ENCODE measurements around the gene FARP1.

Gene FARP1

GRCh38 chr13:98386637-98387036 lies 243.7 kb downstream of the FARP1 start:
- POLR2A ChIA-PET = interaction anchor here (1.5 kb wide), 1 partner anchor 14 kb away, joined by 3 read pairs; no protein-coding TSS in a partner anchor
- CTCF ChIA-PET = no interaction called here
- Histone ChIP-seq H3K36me3 (ENCODE audit: control insufficient read depth in 2 of 2, insufficient read depth in 1 of 2, low read length in 2 of 2) (peaks cover 0 to 20% of the 10 kb centered on the region in 2 experiments; a peak in 1 of 3 replicates), H3K4me1 (ENCODE audit: control insufficient read depth, insufficient read depth, low read length) (peaks cover 15% of the 10 kb centered on the region), H3K4me3 (ENCODE audit: low read depth, low read length) (no peak overlapping the region), H3K9me3 (ENCODE audit: control insufficient read depth, insufficient read depth, low read depth, low read length) (no peaks in the 10 kb centered on the region), H3K27ac (ENCODE audit: extremely low read depth, low read depth, low read length) (no peak overlapping the region)
- TF ChIP-seq ZNF558 (tag by site-specific recombination; IDR thresholded peaks at IDR 0.05) (peak; percentile 31; the same call in 1 of the 2 replicates), ZNF529 (tag by site-specific recombination; IDR thresholded peaks at IDR 0.05; ENCODE audit: insufficient replicate concordance) (peak; percentile 19), FEZF1 (tag by site-specific recombination; IDR thresholded peaks at IDR 0.05) (peak; percentile 90), ZNF146 (tag by site-specific recombination; IDR thresholded peaks at IDR 0.05) (no peak), IKZF3 (tag by site-specific recombination; IDR thresholded peaks at IDR 0.05) (peak; percentile 69; the same call in 1 of the 2 replicates), TCF7L2 (IDR thresholded peaks at IDR 0.05; ENCODE audit: borderline replicate concordance, low read depth, low read length) (peak; percentile 85), OSR2 (tag by site-specific recombination; IDR thresholded peaks at IDR 0.05) (peak; percentile 88), ZNF18 (tag by site-specific recombination; IDR thresholded peaks at IDR 0.05) (peak; percentile 72), ZNF350 (tag by site-specific recombination; IDR thresholded peaks at IDR 0.05) (no peak), ZNF148 (tag by site-specific recombination; IDR thresholded peaks at IDR 0.05; ENCODE audit: borderline replicate concordance) (no peak), ZNF561 (tag by site-specific recombination; IDR thresholded peaks at IDR 0.05; ENCODE audit: borderline replicate concordance) (peak; percentile 52; the same call in 1 of the 2 replicates), ZNF843 (tag by site-specific recombination; IDR thresholded peaks at IDR 0.05) (peak; percentile 77), SP7 (tag by site-specific recombination; IDR thresholded peaks at IDR 0.05) (peak; percentile 70), ZSCAN5A (tag by site-specific recombination; IDR thresholded peaks at IDR 0.05) (no peak), ZNF830 (tag by site-specific recombination; IDR thresholded peaks at IDR 0.05; ENCODE audit: low read depth) (peak; percentile 30; the same call in 1 of the 2 replicates), ZNF600 (tag by site-specific recombination; IDR thresholded peaks at IDR 0.05) (no peak), MZF1 (tag by site-specific recombination; IDR thresholded peaks at IDR 0.05; ENCODE audit: borderline replicate concordance) (0 out of 2 replicates have a peak, but pooled peaks have one; percentile 16), PRDM1 (tag by site-specific recombination; IDR thresholded peaks at IDR 0.05) (0 out of 2 replicates have a peak, but pooled peaks have one; percentile 26), ZNF544 (tag by site-specific recombination; IDR thresholded peaks at IDR 0.05) (0 out of 2 replicates have a peak, but pooled peaks have one; percentile 56), ZNF571 (tag by site-specific recombination; IDR thresholded peaks at IDR 0.05) (no peak), ZNF629 (tag by site-specific recombination; IDR thresholded peaks at IDR 0.05) (peak; percentile 34; the same call in 1 of the 2 replicates), PRDM4 (tag by site-specific recombination; IDR thresholded peaks at IDR 0.05) (peak; percentile 59; the same call in 1 of the 2 replicates), ZNF549 (tag by site-specific recombination; IDR thresholded peaks at IDR 0.05) (peak; percentile 67), BCL6B (tag by site-specific recombination; IDR thresholded peaks at IDR 0.05) (peak; percentile 88), ZNF341 (tag by site-specific recombination; IDR thresholded peaks at IDR 0.05; ENCODE audit: low read depth) (peak; percentile 67), SCRT1 (tag by site-specific recombination; IDR thresholded peaks at IDR 0.05; ENCODE audit: borderline replicate concordance) (0 out of 2 replicates have a peak, but pooled peaks have one; percentile 38)
